GM23338 (cell line): ENCODE data around the gene SPDYE3. TPM values are rescaled to one million over a fixed set of nuclear protein-coding genes. Genes with fewer than 3 reads are reported as not detected.
A peak's percentile ranks its signal among the peaks of the same experiment; 100 is the strongest.

ENCODE experiments used
- ATAC-seq: fragments of 200-7000 bp; cut with Tn5 transposase; 3 replicates; pipeline ENCODE4 v1.9.1; 2020
- DNase-seq: peaks from one replicate; pipeline ENCODE4 v3.0.0-alpha.2; 2015; ENCODE audit warnings: low spot score
- H2AFZ ChIP-seq: fragments of 200-600 bp; sonication (generic); 2 replicates; pipeline ENCODE4 v1.8.0; 2016; ENCODE audit warnings: antibody characterized with exemption, mild to moderate bottlenecking, moderate library complexity
- H3F3A ChIP-seq: fragments of 200-600 bp; sonication (generic); replicated peaks from 2 replicates; pipeline ENCODE4 v1.8.0; 2017; ENCODE audit warnings: antibody characterized with exemption, mixed run types, low read depth
- H3K27ac ChIP-seq: fragments of 200-600 bp; sonication (generic); 2 replicates; pipeline ENCODE4 v1.6.1; 2016; ENCODE audit warnings: low read depth
- H3K27me3 ChIP-seq: fragments of 200-600 bp; sonication (generic); 2 replicates; pipeline ENCODE4 v1.8.0; 2016; ENCODE audit warnings: mild to moderate bottlenecking, mixed run types, moderate library complexity; ENCODE audit not compliant: insufficient read depth
- H3K36me3 ChIP-seq: fragments of 200-600 bp; sonication (generic); 2 replicates; pipeline ENCODE4 v1.8.0; 2016; ENCODE audit warnings: mild to moderate bottlenecking; ENCODE audit not compliant: insufficient read depth
- H3K4me1 ChIP-seq: fragments of 200-600 bp; sonication (generic); 2 replicates; pipeline ENCODE4 v1.8.0; 2016; ENCODE audit warnings: mild to moderate bottlenecking, moderate library complexity; ENCODE audit not compliant: insufficient read depth
- H3K4me2 ChIP-seq: fragments of 200-600 bp; sonication (generic); 2 replicates; pipeline ENCODE4 v1.7.1; 2017; ENCODE audit warnings: mixed run types
- H3K4me3 ChIP-seq: fragments of 200-600 bp; sonication (generic); 2 replicates; pipeline ENCODE4 v1.6.1; 2016; ENCODE audit warnings: mixed run types
- H3K79me2 ChIP-seq: fragments of 200-600 bp; sonication (generic); replicated peaks from 2 replicates; pipeline ENCODE4 v1.8.0; 2017; ENCODE audit warnings: mild to moderate bottlenecking; ENCODE audit not compliant: insufficient read depth
- H3K9me2 ChIP-seq: fragments of 200-600 bp; sonication (generic); 2 replicates; pipeline ENCODE4 v1.8.0; 2017; ENCODE audit not compliant: insufficient read depth
- H4K20me1 ChIP-seq: fragments of 200-600 bp; sonication (generic); replicated peaks from 2 replicates; pipeline ENCODE4 v1.8.0; 2017; ENCODE audit warnings: mild to moderate bottlenecking; ENCODE audit not compliant: insufficient read depth
- H3K27ac Mint-ChIP-seq: 2 replicates; pipeline ENCODE4 v1.8.0; 2020; ENCODE audit warnings: inconsistent platforms, mild to moderate bottlenecking, moderate library complexity, mixed read lengths
- H3K27me3 Mint-ChIP-seq: 3 replicates; pipeline ENCODE4 v1.8.0; 2022; ENCODE audit warnings: low read depth, mild to moderate bottlenecking, moderate library complexity, mixed read lengths, inconsistent platforms; ENCODE audit not compliant: insufficient read depth, poor library complexity
- H3K36me3 Mint-ChIP-seq: 3 replicates; pipeline ENCODE4 v1.8.0; 2021; ENCODE audit warnings: low read depth, mild to moderate bottlenecking, inconsistent platforms, moderate library complexity, mixed read lengths
- H3K4me1 Mint-ChIP-seq: 3 replicates; pipeline ENCODE4 v1.8.0; 2020; ENCODE audit warnings: mild to moderate bottlenecking, inconsistent platforms, mixed read lengths
- H3K4me3 Mint-ChIP-seq: 3 replicates; pipeline ENCODE4 v1.8.0; 2021; ENCODE audit warnings: moderate library complexity, mild to moderate bottlenecking, inconsistent platforms, mixed read lengths
- H3K9me3 Mint-ChIP-seq: 3 replicates; pipeline ENCODE4 v1.8.0; 2020; ENCODE audit warnings: moderate library complexity, mild to moderate bottlenecking, inconsistent platforms, mixed read lengths
- CREB1 ChIP-seq: fragments of 250-450 bp; sonication (Bioruptor Pico); IDR thresholded peaks from 2 replicates; pipeline ENCODE4 v1.5.0; 2020; ENCODE audit warnings: low read depth, mild to moderate bottlenecking, moderate library complexity
- EZH2 ChIP-seq: fragments of 200-600 bp; sonication (generic); IDR thresholded peaks from one replicate; pipeline ENCODE4 v1.8.0; 2017; ENCODE audit warnings: antibody characterized with exemption, mild to moderate bottlenecking, low read depth; ENCODE audit not compliant: unreplicated experiment
- JUNB ChIP-seq: IDR thresholded peaks from one replicate; pipeline ENCODE4 v1.6.1; 2016; ENCODE audit warnings: antibody characterized with exemption; ENCODE audit not compliant: unreplicated experiment
- NANOG ChIP-seq: IDR thresholded peaks from 2 replicates; pipeline ENCODE4 v1.6.1; 2016; ENCODE audit warnings: antibody characterized with exemption, borderline replicate concordance
- STAT1 ChIP-seq: IDR thresholded peaks from one replicate; pipeline ENCODE4 v1.6.1; 2016; ENCODE audit warnings: antibody characterized with exemption; ENCODE audit not compliant: unreplicated experiment
- polyA plus RNA-seq: library from polyadenylated mRNA; unstranded; fragments of >200 nt; fragmentation: Nextera tagmentation; extraction: Ambion mirVana; gene quantifications from 2 replicates; pipeline ENCODE4 v1.2.1, GENCODE V29; 2016
- total RNA-seq: library from RNA; depleted of rRNA; stranded (reverse); fragments of >200 nt; shearing (Covaris generic); gene quantifications from 2 replicates; pipeline ENCODE4 v1.2.3, GENCODE V29; 2014
- TF ChIP-seq, protein P1 (sequence below): IDR thresholded peaks from one replicate; pipeline ENCODE4 v1.6.1; 2018; ENCODE audit warnings: antibody characterized with exemption; ENCODE audit not compliant: unreplicated experiment
- TF ChIP-seq, protein P2 (sequence below): IDR thresholded peaks from 2 replicates; pipeline ENCODE4 v1.6.1; 2016; ENCODE audit warnings: antibody characterized with exemption
- TF ChIP-seq, protein P3 (sequence below), 2 experiments: fragments of 200-600 bp in 1 of 2; sonication (generic) in 1 of 2; conservative IDR thresholded peaks; 2 replicates each; pipeline versions ENCODE4 v1.5.1 to v1.6.1; 2016 to 2017; ENCODE audit warnings: antibody characterized with exemption in 2 of 2, low read depth in 2 of 2, mild to moderate bottlenecking in 2 of 2, moderate library complexity in 1 of 2

Gene SPDYE3
- total and polyA plus RNA-seq, 2 experiments from 2014 or later: 3.6 TPM; not detected in 1

GRCh38 chr7:100357131-100357561 lies 49.6 kb downstream of the SPDYE3 start (continued):
- TF ChIP-seq, protein P1, sequence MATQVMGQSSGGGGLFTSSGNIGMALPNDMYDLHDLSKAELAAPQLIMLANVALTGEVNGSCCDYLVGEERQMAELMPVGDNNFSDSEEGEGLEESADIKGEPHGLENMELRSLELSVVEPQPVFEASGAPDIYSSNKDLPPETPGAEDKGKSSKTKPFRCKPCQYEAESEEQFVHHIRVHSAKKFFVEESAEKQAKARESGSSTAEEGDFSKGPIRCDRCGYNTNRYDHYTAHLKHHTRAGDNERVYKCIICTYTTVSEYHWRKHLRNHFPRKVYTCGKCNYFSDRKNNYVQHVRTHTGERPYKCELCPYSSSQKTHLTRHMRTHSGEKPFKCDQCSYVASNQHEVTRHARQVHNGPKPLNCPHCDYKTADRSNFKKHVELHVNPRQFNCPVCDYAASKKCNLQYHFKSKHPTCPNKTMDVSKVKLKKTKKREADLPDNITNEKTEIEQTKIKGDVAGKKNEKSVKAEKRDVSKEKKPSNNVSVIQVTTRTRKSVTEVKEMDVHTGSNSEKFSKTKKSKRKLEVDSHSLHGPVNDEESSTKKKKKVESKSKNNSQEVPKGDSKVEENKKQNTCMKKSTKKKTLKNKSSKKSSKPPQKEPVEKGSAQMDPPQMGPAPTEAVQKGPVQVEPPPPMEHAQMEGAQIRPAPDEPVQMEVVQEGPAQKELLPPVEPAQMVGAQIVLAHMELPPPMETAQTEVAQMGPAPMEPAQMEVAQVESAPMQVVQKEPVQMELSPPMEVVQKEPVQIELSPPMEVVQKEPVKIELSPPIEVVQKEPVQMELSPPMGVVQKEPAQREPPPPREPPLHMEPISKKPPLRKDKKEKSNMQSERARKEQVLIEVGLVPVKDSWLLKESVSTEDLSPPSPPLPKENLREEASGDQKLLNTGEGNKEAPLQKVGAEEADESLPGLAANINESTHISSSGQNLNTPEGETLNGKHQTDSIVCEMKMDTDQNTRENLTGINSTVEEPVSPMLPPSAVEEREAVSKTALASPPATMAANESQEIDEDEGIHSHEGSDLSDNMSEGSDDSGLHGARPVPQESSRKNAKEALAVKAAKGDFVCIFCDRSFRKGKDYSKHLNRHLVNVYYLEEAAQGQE: no peak
- TF ChIP-seq NANOG (no peak), CREB1 (CRISPR knock-in tag) (no peak), JUNB (no peak), EZH2 (no peak)
- TF ChIP-seq, protein P2, sequence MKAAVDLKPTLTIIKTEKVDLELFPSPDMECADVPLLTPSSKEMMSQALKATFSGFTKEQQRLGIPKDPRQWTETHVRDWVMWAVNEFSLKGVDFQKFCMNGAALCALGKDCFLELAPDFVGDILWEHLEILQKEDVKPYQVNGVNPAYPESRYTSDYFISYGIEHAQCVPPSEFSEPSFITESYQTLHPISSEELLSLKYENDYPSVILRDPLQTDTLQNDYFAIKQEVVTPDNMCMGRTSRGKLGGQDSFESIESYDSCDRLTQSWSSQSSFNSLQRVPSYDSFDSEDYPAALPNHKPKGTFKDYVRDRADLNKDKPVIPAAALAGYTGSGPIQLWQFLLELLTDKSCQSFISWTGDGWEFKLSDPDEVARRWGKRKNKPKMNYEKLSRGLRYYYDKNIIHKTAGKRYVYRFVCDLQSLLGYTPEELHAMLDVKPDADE: no peak

- H3K4me1 Mint-ChIP-seq: no peaks in the 10 kb centered on the region
- Histone ChIP-seq H2AFZ (no peak within 1 kb of the TSS), H3F3A (no peaks in the 10 kb centered on the region), H3K36me3 (peaks cover 31% of the 10 kb centered on the region), H3K4me3 (no peak within 1 kb of the TSS), H3K27ac (no peak within 1 kb of the TSS), H3K27me3 (no peaks in the 10 kb centered on the region), H3K79me2 (no peaks in the 10 kb centered on the region), H3K4me1 (no peaks in the 10 kb centered on the region), H3K4me2 (no peak within 1 kb of the TSS), H4K20me1 (no peaks in the 10 kb centered on the region; the same call in 1 of the 2 replicates), H3K9me2 (no peaks in the 10 kb centered on the region)
- H3K27ac Mint-ChIP-seq: no peak within 1 kb of the TSS
- H3K27me3 Mint-ChIP-seq: peaks cover 10% of the 10 kb centered on the region
- TF ChIP-seq STAT1: no peak
- TF ChIP-seq, protein P3, sequence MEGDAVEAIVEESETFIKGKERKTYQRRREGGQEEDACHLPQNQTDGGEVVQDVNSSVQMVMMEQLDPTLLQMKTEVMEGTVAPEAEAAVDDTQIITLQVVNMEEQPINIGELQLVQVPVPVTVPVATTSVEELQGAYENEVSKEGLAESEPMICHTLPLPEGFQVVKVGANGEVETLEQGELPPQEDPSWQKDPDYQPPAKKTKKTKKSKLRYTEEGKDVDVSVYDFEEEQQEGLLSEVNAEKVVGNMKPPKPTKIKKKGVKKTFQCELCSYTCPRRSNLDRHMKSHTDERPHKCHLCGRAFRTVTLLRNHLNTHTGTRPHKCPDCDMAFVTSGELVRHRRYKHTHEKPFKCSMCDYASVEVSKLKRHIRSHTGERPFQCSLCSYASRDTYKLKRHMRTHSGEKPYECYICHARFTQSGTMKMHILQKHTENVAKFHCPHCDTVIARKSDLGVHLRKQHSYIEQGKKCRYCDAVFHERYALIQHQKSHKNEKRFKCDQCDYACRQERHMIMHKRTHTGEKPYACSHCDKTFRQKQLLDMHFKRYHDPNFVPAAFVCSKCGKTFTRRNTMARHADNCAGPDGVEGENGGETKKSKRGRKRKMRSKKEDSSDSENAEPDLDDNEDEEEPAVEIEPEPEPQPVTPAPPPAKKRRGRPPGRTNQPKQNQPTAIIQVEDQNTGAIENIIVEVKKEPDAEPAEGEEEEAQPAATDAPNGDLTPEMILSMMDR (conservative IDR thresholded peaks at IDR 0.05; ENCODE audit: low read depth in 2 of 2): peak in 1 of 2 experiments; percentile 45; a peak in 2 of 4 replicates
- no peak for DNase-seq
- no peaks in the 10 kb centered on the region for H3K9me3 Mint-ChIP-seq
- peaks cover 82% of the 10 kb centered on the region for H3K36me3 Mint-ChIP-seq
- no peak within 1 kb of the TSS for H3K4me3 Mint-ChIP-seq
- ATAC-seq: peak; percentile 78
Observed at GRCh38 chr7:100358027-100358856, 50.7 kb downstream of the SPDYE3 start, which contains the start of gene PILRB. TSS of gene PILRB (plus strand) at chr7:100358117. CDS start at chr7:100358303, 186 bp downstream.
